ENCODE results near the gene LINC01488. TPM values are rescaled to one million over a fixed set of nuclear protein-coding genes. Genes with fewer than 3 reads are reported as not detected.

LINC01488 gene
- total and polyA plus RNA-seq, 2 donors (not counting 1 experiment from before 2014, with no cell fraction given) = not detected

GRCh38 chr11:69468221-69468620 lies 13.2 kb upstream of the LINC01488 start:
- WGBS (ENCODE audit: insufficient coverage) = 100% methylated on average over 5 of the region's 11 CpGs
- intact Hi-C loops (cut with micrococcal nuclease) = no loop called here
- ChIA-PET POLR2A (no interaction called here), CTCF (no interaction called here)
- Mint-ChIP-seq H3K9me3 (ENCODE audit: insufficient read depth) (no peaks in the 10 kb centered on the region), H3K27me3 (peaks cover 8% of the 10 kb centered on the region), H3K4me3 (no peak overlapping the region), H3K27ac (no peak overlapping the region), H3K4me1 (peaks cover 2% of the 10 kb centered on the region)
- Histone ChIP-seq H3K36me3 (replicated peaks in 1 of 2; ENCODE audit: control extremely low read depth in 1 of 2, control insufficient read depth in 1 of 2, extremely low read depth in 1 of 2, insufficient read depth in 2 of 2, low read length in 1 of 2) (no peaks in the 10 kb centered on the region), H3K4me2 (replicated peaks; ENCODE audit: low read depth, low read length, poor library complexity, severe bottlenecking) (no peak overlapping the region), H3K79me2 (ENCODE audit: control insufficient read depth, insufficient read depth, low read length) (no peaks in the 10 kb centered on the region), H3K27ac (ENCODE audit: low read length in 2 of 2) (no peak overlapping the region), H3K9me3 (ENCODE audit: control extremely low read depth in 1 of 3, control insufficient read depth in 2 of 3, insufficient read depth in 1 of 3, low read length in 2 of 3) (peaks cover 0 to 7% (median 0%) of the 10 kb centered on the region in 3 donors), H2AFZ (ENCODE audit: insufficient read depth, low read depth, low read length, poor library complexity, severe bottlenecking) (no peak overlapping the region), H3K4me3 (ENCODE audit: control extremely low read depth in 1 of 5, extremely low read depth in 1 of 5, insufficient read depth in 1 of 5, low read depth in 2 of 5, low read length in 4 of 5) (no peak overlapping the region), H4K20me1 (ENCODE audit: control insufficient read depth, insufficient read depth, low read length, poor library complexity, severe bottlenecking) (no peaks in the 10 kb centered on the region), H3K4me1 (ENCODE audit: control insufficient read depth in 2 of 2, insufficient read depth in 2 of 2, low read length in 2 of 2) (no peaks in the 10 kb centered on the region), H3K9ac (ENCODE audit: low read length) (no peak overlapping the region), H3K27me3 (replicated peaks in 1 of 4; ENCODE audit: control extremely low read depth in 1 of 4, control insufficient read depth in 3 of 4, insufficient read depth in 4 of 4, low read length in 3 of 4) (peaks cover 0 to 2% (median 0%) of the 10 kb centered on the region in 4 experiments)
- DNase-seq = no peak
- TF ChIP-seq EZH2 (IDR thresholded peaks at IDR 0.05; ENCODE audit: borderline replicate concordance, insufficient read depth, low read depth, low read length, poor library complexity, severe bottlenecking) (no peak), CTCF (IDR thresholded peaks at IDR 0.05) (no peak)
- no peak for ATAC-seq (ENCODE audit: low read depth)

- Histone ChIP-seq H3K79me2 (ENCODE audit: control insufficient read depth, insufficient read depth, low read length) (no peaks in the 10 kb centered on the region), H3K9ac (ENCODE audit: low read length) (no peak overlapping the region), H4K20me1 (ENCODE audit: control insufficient read depth, insufficient read depth, low read length, poor library complexity, severe bottlenecking) (no peaks in the 10 kb centered on the region), H3K27ac (ENCODE audit: low read length in 2 of 2) (no peak overlapping the region), H3K36me3 (replicated peaks in 1 of 2; ENCODE audit: control extremely low read depth in 1 of 2, control insufficient read depth in 1 of 2, extremely low read depth in 1 of 2, insufficient read depth in 2 of 2, low read length in 1 of 2) (no peaks in the 10 kb centered on the region), H3K4me3 (ENCODE audit: control extremely low read depth in 1 of 5, extremely low read depth in 1 of 5, insufficient read depth in 1 of 5, low read depth in 2 of 5, low read length in 4 of 5) (no peak overlapping the region), H3K4me2 (replicated peaks; ENCODE audit: low read depth, low read length, poor library complexity, severe bottlenecking) (no peak overlapping the region), H3K9me3 (ENCODE audit: control extremely low read depth in 1 of 3, control insufficient read depth in 2 of 3, insufficient read depth in 1 of 3, low read length in 2 of 3) (peaks cover 0 to 10% (median 0%) of the 10 kb centered on the region in 3 donors), H2AFZ (ENCODE audit: insufficient read depth, low read depth, low read length, poor library complexity, severe bottlenecking) (no peak overlapping the region), H3K27me3 (replicated peaks in 1 of 4; ENCODE audit: control extremely low read depth in 1 of 4, control insufficient read depth in 3 of 4, insufficient read depth in 4 of 4, low read length in 3 of 4) (no peaks in the 10 kb centered on the region), H3K4me1 (ENCODE audit: control insufficient read depth in 2 of 2, insufficient read depth in 2 of 2, low read length in 2 of 2) (no peaks in the 10 kb centered on the region)
- Mint-ChIP-seq H3K4me3 (no peak overlapping the region), H3K4me1 (peaks cover 2% of the 10 kb centered on the region), H3K27me3 (peaks cover 8% of the 10 kb centered on the region), H3K27ac (no peak overlapping the region), H3K9me3 (ENCODE audit: insufficient read depth) (no peaks in the 10 kb centered on the region)
- DNase-seq (no peak), ATAC-seq (ENCODE audit: low read depth) (no peak)
- intact Hi-C loops (cut with micrococcal nuclease) = no loop called here
- POLR2A ChIA-PET = no interaction called here
- CTCF ChIA-PET = no interaction called here
- TF ChIP-seq CTCF (IDR thresholded peaks at IDR 0.05) = no peak
- no peak for TF ChIP-seq EZH2 (IDR thresholded peaks at IDR 0.05; ENCODE audit: borderline replicate concordance, insufficient read depth, low read depth, low read length, poor library complexity, severe bottlenecking)
- 90% methylated on average over 18 of the region's 25 CpGs for WGBS (ENCODE audit: insufficient coverage)
These were observed 12.3 kb upstream of the LINC01488 start for GRCh38 chr11:69468911-69469885.

Data from B cell (primary cell).